RCC 7860 (cell line): Measurements from ENCODE around the gene NELFB.

Experiments
- DNase-seq: peaks from one replicate; pipeline ENCODE4 v3.0.0-alpha.2; 2015; ENCODE audit warnings: low spot score
- FAIRE-seq: peaks from 2 replicates; lab custom pipeline; 2012; peaks lifted over from hg19 to GRCh38; lab: Jason Lieb, UNC

The NELFB gene

DNA sequence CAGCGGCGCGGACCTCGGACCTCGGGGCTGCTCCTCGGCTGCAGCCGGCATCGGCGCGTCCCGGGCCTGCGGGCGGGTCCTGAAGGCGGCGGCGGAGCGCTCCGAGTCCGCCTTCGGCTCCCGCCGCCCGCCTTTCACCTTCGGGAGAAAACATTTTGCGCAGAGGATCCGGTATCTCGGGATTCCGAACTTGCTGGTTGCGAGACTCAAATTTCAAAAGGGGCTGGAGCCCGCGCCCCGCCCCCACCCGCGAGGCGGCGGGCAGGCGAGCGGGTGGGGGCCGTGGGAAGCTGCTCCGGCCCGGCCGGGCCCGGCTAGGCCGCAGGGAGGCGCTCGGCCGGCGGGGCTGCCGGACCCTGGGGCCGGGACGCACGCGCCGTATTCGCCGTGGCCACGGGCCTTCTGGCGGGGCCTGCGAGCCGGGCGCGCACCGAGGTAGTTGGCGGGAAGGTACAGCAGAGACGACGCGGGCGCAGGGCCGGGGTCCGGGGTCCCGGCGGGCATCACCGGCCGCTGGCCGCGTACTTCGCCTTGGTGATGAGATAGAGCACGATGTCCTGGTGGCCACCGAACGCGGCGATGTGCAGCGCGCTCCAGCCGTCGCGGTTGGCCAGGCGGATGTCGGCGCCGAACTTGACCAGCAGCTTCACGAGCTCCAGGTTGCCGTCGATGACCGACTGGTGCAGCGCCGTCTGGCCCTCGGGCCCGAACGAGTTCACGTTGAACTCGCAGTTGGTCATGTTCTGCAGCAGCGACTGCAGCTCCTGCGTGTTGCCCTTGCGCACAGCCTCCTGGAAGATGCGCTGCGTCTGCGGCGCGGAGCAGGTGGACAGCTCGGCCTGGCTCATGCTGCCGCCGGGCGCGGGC, 46.2 kb downstream of the NELFB start:
- no peak for DNase-seq

GRCh38 chr9:137302118-137302448, 47.0 kb downstream of the NELFB start, which contains the start of gene NRARP:
NRARP (minus strand) TSS chr9:137302271; CDS start chr9:137301928, 343 bp downstream.
- FAIRE-seq (no peak), DNase-seq (no peak)

More for the DNA sequence above, 46.2 kb downstream of the NELFB start:
- no peak for FAIRE-seq

GRCh38 chr9:137302449-137303150, 47.5 kb downstream of the NELFB start:
- DNase-seq, result peak; percentile 55
- no peak for FAIRE-seq

- no peak for FAIRE-seq
- no peak for DNase-seq
Measured at GRCh38 chr9:137303151-137303892, 48.2 kb downstream of the NELFB start.

GRCh38 chr9:137303893-137304382, 48.8 kb downstream of the NELFB start:
- DNase-seq (no peak), FAIRE-seq (no peak)

GRCh38 chr9:137304383-137305059, 49.4 kb downstream of the NELFB start:
- DNase-seq (no peak), FAIRE-seq (no peak)

- FAIRE-seq, result no peak
Measured at GRCh38 chr9:137305060-137305797, 50.1 kb downstream of the NELFB start.

GRCh38 chr9:137305798-137306065, 50.6 kb downstream of the NELFB start:
- FAIRE-seq, result no peak
- DNase-seq, result no peak

More at GRCh38 chr9:137305060-137305797, 50.1 kb downstream of the NELFB start:
- no peak for DNase-seq

DNA sequence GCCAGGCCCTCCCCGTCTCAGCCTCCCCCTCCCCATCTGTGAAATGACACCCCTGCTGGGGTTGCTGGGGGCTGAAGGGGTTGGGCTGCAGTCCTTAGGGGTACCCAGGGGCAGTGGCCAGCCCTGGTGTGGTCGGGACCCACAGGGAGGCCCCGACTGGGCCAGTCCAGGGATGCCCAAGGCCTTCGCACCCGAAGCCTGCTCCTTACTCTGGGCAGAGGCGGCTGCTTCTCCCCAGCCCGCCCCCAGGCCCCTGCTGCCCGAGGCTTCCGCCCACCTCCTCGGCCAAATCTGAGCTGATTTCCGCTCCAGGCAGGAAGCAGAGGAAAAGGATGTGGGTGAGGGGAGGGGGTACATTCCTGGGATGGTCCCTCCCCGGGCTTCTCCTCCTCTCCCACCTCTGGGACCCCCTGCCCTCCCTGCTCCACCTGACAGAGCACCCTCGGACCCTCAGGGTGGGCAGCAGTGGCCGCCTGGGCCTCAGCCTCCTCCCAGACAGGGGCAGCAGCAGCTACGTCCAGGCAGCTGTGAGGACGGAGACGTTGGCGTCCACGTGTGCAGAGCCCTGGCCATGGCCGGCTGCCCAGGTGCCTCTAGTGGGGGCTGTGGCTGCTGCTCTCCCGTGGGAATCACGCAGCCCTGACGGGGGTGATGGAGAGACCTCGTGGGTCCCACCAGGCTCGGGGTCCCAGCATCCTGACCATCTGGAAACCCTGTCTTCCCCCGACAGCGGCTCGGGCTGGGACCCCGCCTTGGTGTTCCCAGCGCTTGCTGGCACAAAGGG, 51.1 kb downstream of the NELFB start:
- FAIRE-seq, result no peak
- no peak for DNase-seq

DNA sequence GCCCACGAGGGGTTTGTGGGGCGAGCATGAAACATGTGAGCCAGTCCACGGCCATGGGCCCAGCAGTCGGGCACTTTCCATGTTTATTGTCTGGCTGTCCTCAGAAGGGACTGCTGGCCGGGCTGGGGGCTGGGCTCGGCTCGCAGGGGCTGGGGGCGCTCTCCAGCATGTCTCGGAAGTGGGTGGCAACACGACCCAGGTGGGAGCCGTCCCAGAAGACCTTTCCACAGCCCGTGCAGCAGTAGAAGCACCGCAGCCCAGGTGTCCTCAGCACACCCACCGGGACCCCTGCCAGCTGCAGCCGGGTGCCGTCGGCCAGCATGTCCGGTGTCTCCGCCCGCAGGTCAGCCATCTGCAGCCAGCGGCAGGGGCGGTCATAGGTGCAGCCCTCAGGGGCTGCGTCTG, 51.7 kb downstream of the NELFB start:
- FAIRE-seq (no peak), DNase-seq (no peak)

- FAIRE-seq (no peak), DNase-seq (no peak)
Measured at GRCh38 chr9:137307255-137308056, 52.3 kb downstream of the NELFB start.

GRCh38 chr9:137308057-137308619, 53.0 kb downstream of the NELFB start:
- DNase-seq (no peak), FAIRE-seq (no peak)

DNA sequence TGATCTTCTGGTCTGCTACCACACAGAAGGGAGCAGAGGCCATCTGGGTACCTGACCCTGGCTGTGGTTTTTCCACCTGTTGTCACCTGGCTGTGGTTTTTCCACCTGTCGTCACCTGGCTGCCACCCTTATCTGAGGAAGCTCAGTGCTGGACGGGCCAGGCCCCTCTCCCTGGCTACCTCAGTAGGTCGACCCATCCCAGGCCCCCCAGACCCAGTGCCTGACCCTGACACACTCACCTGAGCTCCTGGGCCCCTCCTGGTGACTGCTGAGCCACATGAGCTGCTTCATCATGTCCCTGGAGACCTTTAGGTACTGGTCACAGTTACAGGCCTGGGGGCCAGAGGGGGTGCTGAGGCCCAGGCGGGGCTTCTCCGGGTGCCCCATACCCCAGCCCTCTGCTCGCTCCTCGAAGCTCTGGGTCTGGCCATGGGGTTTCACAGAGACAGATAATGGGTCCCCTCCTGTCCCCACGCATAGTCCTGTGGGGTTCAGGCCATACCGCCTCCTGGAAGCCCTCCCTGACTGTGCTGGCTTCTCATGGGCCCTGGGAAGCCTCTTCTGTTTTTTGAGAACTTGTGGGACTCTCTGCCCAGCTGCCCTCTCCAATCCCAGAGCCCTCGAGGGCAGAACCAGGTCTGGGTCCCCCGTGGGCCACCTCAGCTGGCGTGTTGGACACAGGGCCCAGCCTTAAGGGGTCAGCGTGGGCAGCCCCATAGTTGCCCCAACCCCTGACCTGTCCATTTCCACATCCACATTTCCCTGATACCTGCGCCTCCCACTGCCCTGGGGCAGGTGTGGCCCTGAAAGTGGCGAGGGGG, 54.5 kb downstream of the NELFB start:
- no peak for DNase-seq
- no peak for FAIRE-seq

GRCh38 chr9:137310189-137311052, 55.3 kb downstream of the NELFB start:
- no peak for DNase-seq
- no peak for FAIRE-seq

GRCh38 chr9:137311171-137311985, 56.3 kb downstream of the NELFB start:
- FAIRE-seq, result no peak

More at GRCh38 chr9:137311171-137311985, 56.3 kb downstream of the NELFB start:
- DNase-seq, result no peak
